GM20000 (cell line): ENCODE data around the gene MAPK6.

Experiments used
- DNase-seq: peaks from one replicate; pipeline ENCODE4 v3.0.0; 2012; ENCODE audit warnings: low spot score
- CTCF ChIP-seq: IDR thresholded peaks from 2 replicates; pipeline ENCODE4 v1.5.1; 2012; ENCODE audit warnings: mild to moderate bottlenecking, control low read depth; ENCODE audit errors: extremely low read depth, missing control alignments

Gene MAPK6

GRCh38 chr15:52018693-52019393, at the start of gene MAPK6:
MAPK6 (plus strand) TSS chr15:52019219; CDS start chr15:52046461, 27,242 bp downstream.
- no peak for TF ChIP-seq CTCF
- peak; percentile 99 for DNase-seq

GRCh38 chr15:51969728-51970127, 49.3 kb upstream of the MAPK6 start:
- TF ChIP-seq CTCF: no peak
- DNase-seq: no peak

- no peak for TF ChIP-seq CTCF
- DNase-seq: no peak
These were observed 48.7 kb upstream of the MAPK6 start for GRCh38 chr15:51970132-51970817.

DNA sequence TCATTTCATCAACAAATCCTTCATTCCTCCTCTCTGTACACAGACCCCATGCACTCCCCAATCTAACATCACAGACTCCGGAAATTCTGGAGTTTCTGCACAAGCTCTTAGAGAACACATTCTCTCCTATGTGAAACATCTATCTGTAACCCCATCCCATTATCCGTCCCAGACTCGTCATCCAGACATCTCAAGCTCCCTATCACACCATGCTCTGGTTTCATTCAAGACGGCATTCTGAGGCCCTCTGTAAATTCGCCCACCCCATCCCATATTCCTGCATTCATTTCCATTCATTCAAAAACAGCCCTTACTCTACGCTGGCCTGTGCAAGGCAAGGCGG, 48.0 kb upstream of the MAPK6 start:
- no peak for DNase-seq
- TF ChIP-seq CTCF: no peak

GRCh38 chr15:51971375-51972133, 47.5 kb upstream of the MAPK6 start, which contains the start of gene LEO1:
LEO1 (minus strand) TSS chr15:51971778; CDS start chr15:51971745, 33 bp downstream.
- TF ChIP-seq CTCF: no peak
- peak; percentile 89 for DNase-seq

- no peak for DNase-seq
- no peak for TF ChIP-seq CTCF
These were observed 45.8 kb upstream of the MAPK6 start for GRCh38 chr15:51973220-51973619.

- TF ChIP-seq CTCF: no peak
- no peak for DNase-seq
These were observed 45.2 kb upstream of the MAPK6 start for GRCh38 chr15:51973775-51974174.
